Keratinocyte (primary cell): ENCODE results near the gene IFNA7.

Experiments
- EZH2 ChIP-seq: IDR thresholded peaks from one replicate; pipeline ENCODE4 v1.6.1; 2012; ENCODE audit warnings: inconsistent platforms, mild to moderate bottlenecking, low read length, moderate library complexity
- TF ChIP-seq, protein P1 (sequence below), 3 experiments: IDR thresholded peaks in 1 of 3; conservative IDR thresholded peaks in 1 of 3; optimal IDR thresholded peaks in 1 of 3; 2 replicates in 2 of 3; 3 replicates in 1 of 3; pipeline versions ENCODE3 to v1.5.1; 2011; ENCODE audit warnings: low read length in 3 of 3, mild to moderate bottlenecking in 3 of 3, moderate library complexity in 2 of 3, control low read depth in 1 of 3, inconsistent platforms in 1 of 3; ENCODE audit not compliant: insufficient read depth in 2 of 3; ENCODE audit errors: extremely low read depth in 1 of 3

DNA sequence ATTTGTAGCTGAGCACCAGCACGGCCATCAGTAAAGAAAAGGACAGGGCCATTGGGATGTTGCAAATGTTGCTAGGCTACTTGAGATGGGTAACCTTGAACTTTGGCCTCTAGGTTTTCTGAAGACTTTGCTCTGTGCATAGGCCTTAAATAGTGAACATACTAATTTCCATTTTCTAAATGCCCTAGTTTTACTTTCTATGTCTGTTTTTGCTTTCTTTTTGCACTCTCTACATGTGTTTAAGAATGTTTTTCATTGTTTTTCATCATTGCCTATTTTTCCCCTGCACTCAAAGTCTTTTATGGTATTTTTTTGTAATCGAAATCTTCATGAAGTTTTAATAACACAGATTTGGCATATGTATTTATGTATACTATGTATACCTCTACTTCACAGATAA lies 26.1 kb upstream of the IFNA7 start, which contains the start of gene IFNA17:
- TF ChIP-seq, protein P1, sequence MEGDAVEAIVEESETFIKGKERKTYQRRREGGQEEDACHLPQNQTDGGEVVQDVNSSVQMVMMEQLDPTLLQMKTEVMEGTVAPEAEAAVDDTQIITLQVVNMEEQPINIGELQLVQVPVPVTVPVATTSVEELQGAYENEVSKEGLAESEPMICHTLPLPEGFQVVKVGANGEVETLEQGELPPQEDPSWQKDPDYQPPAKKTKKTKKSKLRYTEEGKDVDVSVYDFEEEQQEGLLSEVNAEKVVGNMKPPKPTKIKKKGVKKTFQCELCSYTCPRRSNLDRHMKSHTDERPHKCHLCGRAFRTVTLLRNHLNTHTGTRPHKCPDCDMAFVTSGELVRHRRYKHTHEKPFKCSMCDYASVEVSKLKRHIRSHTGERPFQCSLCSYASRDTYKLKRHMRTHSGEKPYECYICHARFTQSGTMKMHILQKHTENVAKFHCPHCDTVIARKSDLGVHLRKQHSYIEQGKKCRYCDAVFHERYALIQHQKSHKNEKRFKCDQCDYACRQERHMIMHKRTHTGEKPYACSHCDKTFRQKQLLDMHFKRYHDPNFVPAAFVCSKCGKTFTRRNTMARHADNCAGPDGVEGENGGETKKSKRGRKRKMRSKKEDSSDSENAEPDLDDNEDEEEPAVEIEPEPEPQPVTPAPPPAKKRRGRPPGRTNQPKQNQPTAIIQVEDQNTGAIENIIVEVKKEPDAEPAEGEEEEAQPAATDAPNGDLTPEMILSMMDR (optimal IDR thresholded peaks at IDR 0.05 in 1 of 3, IDR thresholded peaks at IDR 0.05 in 1 of 3, conservative IDR thresholded peaks at IDR 0.05 in 1 of 3; ENCODE audit: extremely low read depth in 1 of 3, insufficient read depth in 2 of 3, low read length in 3 of 3) = no peak
- TF ChIP-seq EZH2 = no peak
